Suprapubic skin (tissue), 4 donors: ENCODE data around the gene MIGA2.

Source experiments
- CTCF ChIP-seq, 2 donors: fragments of 200-600 bp in 1 of 2; fragments of 450-650 bp in 1 of 2; sonication (generic) in 1 of 2; IDR thresholded peaks; one replicate each; pipeline ENCODE4 v1.5.1; 2016 to 2019; ENCODE audit warnings: antibody characterized with exemption in 2 of 2, mild to moderate bottlenecking in 1 of 2, moderate library complexity in 1 of 2
- EP300 ChIP-seq: sonication (generic); formaldehyde crosslinking; IDR thresholded peaks from one replicate; pipeline ENCODE4 v1.6.1; 2017; ENCODE audit warnings: antibody characterized with exemption
- POLR2A ChIP-seq, 2 donors: fragments of 450-650 bp; IDR thresholded peaks; one replicate each; pipeline ENCODE4 v1.6.1; 2017; ENCODE audit warnings: antibody characterized with exemption in 2 of 2, mild to moderate bottlenecking in 2 of 2, moderate library complexity in 2 of 2
- POLR2AphosphoS5 ChIP-seq, 3 donors: sonication (generic); formaldehyde crosslinking; IDR thresholded peaks; one replicate each; pipeline ENCODE4 v1.6.1; 2017; ENCODE audit warnings: antibody characterized with exemption in 3 of 3

- TF ChIP-seq CTCF (IDR thresholded peaks at IDR 0.05) (no peak), POLR2A (IDR thresholded peaks at IDR 0.05) (no peak), POLR2AphosphoS5 (IDR thresholded peaks at IDR 0.05) (no peak), EP300 (no peak)
Observed at GRCh38 chr9:129014124-129014523, 22.3 kb upstream of the MIGA2 start.
